CD14-positive monocyte (primary cell): ENCODE measurements around the gene SLC25A21. TPM values are rescaled to one million over a fixed set of nuclear protein-coding genes. Genes with fewer than 3 reads are reported as not detected.

Source experiments
- DNase-seq, 3 donors: peaks; one replicate each; pipeline ENCODE4 v3.0.0-alpha.2; 2011 to 2022
- H2AFZ ChIP-seq: 2 replicates; pipeline ENCODE4 v1.6.0; 2012; ENCODE audit warnings: mild to moderate bottlenecking, low read depth, low read length, inconsistent platforms; ENCODE audit not compliant: insufficient read depth, poor library complexity, severe bottlenecking
- H3K27ac ChIP-seq, 2 donors: 1 replicate in 1 of 2; 2 replicates in 1 of 2; pipeline ENCODE4 v1.5.1; 2012 to 2013; ENCODE audit warnings: low read length in 2 of 2, control low read depth in 1 of 2, inconsistent platforms in 1 of 2, low read depth in 1 of 2, mild to moderate bottlenecking in 1 of 2
- H3K27me3 ChIP-seq, 2 donors: one replicate each; pipeline versions ENCODE4 v1.6.0 to v1.6.1; 2011 to 2013; ENCODE audit warnings: low read length in 2 of 2; ENCODE audit not compliant: control insufficient read depth in 2 of 2, insufficient read depth in 2 of 2
- H3K36me3 ChIP-seq, 2 donors: replicated peaks in 1 of 2; 1 replicate in 1 of 2; 2 replicates in 1 of 2; pipeline versions ENCODE4 v1.5.1 to v1.6.1; 2012 to 2013; ENCODE audit warnings: low read length in 2 of 2, control low read depth in 1 of 2, inconsistent platforms in 1 of 2, mild to moderate bottlenecking in 1 of 2; ENCODE audit not compliant: insufficient read depth in 2 of 2, control insufficient read depth in 1 of 2
- H3K4me1 ChIP-seq, 2 donors: 1 replicate in 1 of 2; 2 replicates in 1 of 2; pipeline versions ENCODE4 v1.5.1 to v1.6.1; 2012 to 2013; ENCODE audit warnings: low read length in 2 of 2, control low read depth in 1 of 2, inconsistent platforms in 1 of 2, mild to moderate bottlenecking in 1 of 2, moderate library complexity in 1 of 2; ENCODE audit not compliant: insufficient read depth in 2 of 2, control insufficient read depth in 1 of 2
- H3K4me2 ChIP-seq: replicated peaks from 2 replicates; pipeline ENCODE3; 2012; ENCODE audit warnings: low read length, moderate library complexity, mild to moderate bottlenecking; ENCODE audit not compliant: poor library complexity, severe bottlenecking; ENCODE audit errors: extremely low read depth
- H3K4me3 ChIP-seq, 3 experiments: fragments of 200-600 bp in 1 of 3; sonication (generic) in 1 of 3; replicated peaks in 1 of 3; 1 replicate in 2 of 3; 2 replicates in 1 of 3; pipeline ENCODE4 v1.5.1; 2011 to 2013; ENCODE audit warnings: low read length in 3 of 3, mild to moderate bottlenecking in 3 of 3, control low read depth in 2 of 3, low read depth in 2 of 3, inconsistent platforms in 1 of 3, moderate library complexity in 1 of 3
- H3K79me2 ChIP-seq: 2 replicates; pipeline ENCODE4 v1.6.0; 2012; ENCODE audit warnings: mild to moderate bottlenecking, control low read depth, inconsistent platforms, low read length, moderate library complexity; ENCODE audit not compliant: insufficient read depth
- H3K9ac ChIP-seq: 2 replicates; pipeline ENCODE4 v1.6.0; 2017; ENCODE audit warnings: low read length, mild to moderate bottlenecking; ENCODE audit not compliant: insufficient read depth, poor library complexity, severe bottlenecking
- H3K9me3 ChIP-seq, 2 donors: replicated peaks in 1 of 2; 1 replicate in 1 of 2; 2 replicates in 1 of 2; pipeline versions ENCODE4 v1.5.1 to v1.6.1; 2012 to 2013; ENCODE audit warnings: low read length in 2 of 2, control low read depth in 1 of 2; ENCODE audit not compliant: control insufficient read depth in 1 of 2, insufficient read depth in 1 of 2
- H4K20me1 ChIP-seq: 2 replicates; pipeline ENCODE4 v1.6.0; 2012; ENCODE audit warnings: mild to moderate bottlenecking, low read length, control low read depth, moderate library complexity; ENCODE audit not compliant: insufficient read depth
- H3K27ac Mint-ChIP-seq, 7 donors: one replicate each; pipeline ENCODE4 v1.8.0; 2020; ENCODE audit warnings: mild to moderate bottlenecking in 7 of 7, mixed read lengths in 7 of 7, moderate library complexity in 6 of 7, inconsistent platforms in 2 of 7
- H3K27me3 Mint-ChIP-seq, 3 donors: one replicate each; pipeline ENCODE4 v1.8.0; 2021 to 2022; ENCODE audit warnings: low read depth in 3 of 3, mild to moderate bottlenecking in 3 of 3, mixed read lengths in 3 of 3, moderate library complexity in 3 of 3, inconsistent platforms in 1 of 3
- H3K36me3 Mint-ChIP-seq, 2 donors: one replicate each; pipeline ENCODE4 v1.8.0; 2020; ENCODE audit warnings: mixed read lengths in 2 of 2, inconsistent platforms in 1 of 2, mild to moderate bottlenecking in 1 of 2
- H3K4me1 Mint-ChIP-seq: one replicate; pipeline ENCODE4 v1.8.0; 2020; ENCODE audit warnings: mild to moderate bottlenecking, mixed read lengths
- H3K4me3 Mint-ChIP-seq, 2 donors: one replicate each; pipeline ENCODE4 v1.8.0; 2020; ENCODE audit warnings: mild to moderate bottlenecking in 2 of 2, mixed read lengths in 2 of 2, moderate library complexity in 1 of 2
- H3K9me3 Mint-ChIP-seq, 7 donors: one replicate each; pipeline ENCODE4 v1.8.0; 2020 to 2022; ENCODE audit warnings: mixed read lengths in 7 of 7, mild to moderate bottlenecking in 6 of 7, moderate library complexity in 6 of 7, inconsistent platforms in 2 of 7
- CTCF ChIP-seq: fragments of 200-600 bp; IDR thresholded peaks from one replicate; pipeline ENCODE4 v1.8.0; 2022; ENCODE audit warnings: antibody characterized with exemption, mild to moderate bottlenecking
- WGBS: methylation state at CpG from one replicate; pipeline ENCODE4 v1.1.5; 2013; ENCODE audit warnings: missing lambda C conversion rate; ENCODE audit not compliant: insufficient coverage; 5-methylcytosine and 5-hydroxymethylcytosine counted together
- intact Hi-C, 2 donors: fragments of 100-400 bp; cut with micrococcal nuclease; formaldehyde crosslinking; loops; one replicate each; pipeline versions ENCODE4 v1.15.0 to v1.15.1; 2023
- polyA plus RNA-seq, 3 donors: library from polyadenylated mRNA; depleted of rRNA in 1 of 3; unstranded in 2 of 3; stranded (reverse) in 1 of 3; fragments of 300-500 nt in 2 of 3; fragments of >200 nt in 1 of 3; fragmentation: Illumina TruSeq in 2 of 3; gene quantifications; 1 replicate in 2 of 3; 2 replicates in 1 of 3; pipeline ENCODE4 v1.2.3, GENCODE V29; 2012 to 2021

The SLC25A21 gene
- polyA plus RNA-seq, 3 donors, result not detected

GRCh38 chr14:36659010-36659821, 513.2 kb downstream of the SLC25A21 start:
- Histone ChIP-seq H3K27ac (no peak overlapping the region), H3K4me3 (no peak overlapping the region), H3K4me2 (no peak overlapping the region), H3K9ac (no peak overlapping the region), H3K36me3 (no peaks in the 10 kb centered on the region), H2AFZ (no peak overlapping the region), H3K4me1 (peaks cover 7 to 11% of the 10 kb centered on the region in 2 donors), H3K27me3 (peaks cover 94 to 100% of the 10 kb centered on the region in 2 donors), H4K20me1 (no peaks in the 10 kb centered on the region), H3K9me3 (peaks cover 46 to 94% of the 10 kb centered on the region in 2 donors), H3K79me2 (no peaks in the 10 kb centered on the region)
- Mint-ChIP-seq H3K9me3 (peaks cover 26 to 80% (median 68%) of the 10 kb centered on the region in 7 donors), H3K36me3 (peaks cover 20 to 32% of the 10 kb centered on the region in 2 donors), H3K4me3 (peak overlapping the region; percentile 17 to 89), H3K27me3 (peaks cover 98 to 100% (median 100%) of the 10 kb centered on the region in 3 donors), H3K4me1 (peaks cover 37% of the 10 kb centered on the region), H3K27ac (no peak overlapping the region)
- no peak for TF ChIP-seq CTCF
- no peak for DNase-seq
- WGBS, result 4% methylated on average over 27 of the region's 35 CpGs
- intact Hi-C loops, result no loop called here

- H3K9me3 Mint-ChIP-seq, result peaks cover 27 to 77% (median 67%) of the 10 kb centered on the region in 7 donors
- Histone ChIP-seq H3K9ac (no peak overlapping the region), H4K20me1 (no peaks in the 10 kb centered on the region), H3K4me1 (peaks cover 7 to 11% of the 10 kb centered on the region in 2 donors), H2AFZ (no peak overlapping the region), H3K27me3 (peaks cover 94 to 100% of the 10 kb centered on the region in 2 donors), H3K9me3 (peaks cover 47 to 90% of the 10 kb centered on the region in 2 donors), H3K4me2 (no peak overlapping the region), H3K36me3 (no peaks in the 10 kb centered on the region), H3K27ac (no peak overlapping the region), H3K4me3 (no peak overlapping the region), H3K79me2 (no peaks in the 10 kb centered on the region)
- H3K4me3 Mint-ChIP-seq, result peak overlapping the region in 1 of 2 donors; percentile 89
- no peak for TF ChIP-seq CTCF
- no peak overlapping the region for H3K27ac Mint-ChIP-seq
- WGBS, result 3% methylated on average over 43 of the region's 55 CpGs
- intact Hi-C loops, result no loop called here
- peaks cover 17 to 32% of the 10 kb centered on the region in 2 donors for H3K36me3 Mint-ChIP-seq
- H3K4me1 Mint-ChIP-seq, result peaks cover 33% of the 10 kb centered on the region
- peaks cover 98 to 100% (median 100%) of the 10 kb centered on the region in 3 donors for H3K27me3 Mint-ChIP-seq
- DNase-seq, result no peak
These were observed 514.0 kb downstream of the SLC25A21 start for GRCh38 chr14:36658123-36659009.
